Left ventricle myocardium inferior (tissue), 1 donor: ENCODE data around the gene PCYT1A. TPM values are rescaled to one million over a fixed set of nuclear protein-coding genes. Genes with fewer than 3 reads are reported as not detected.

Experiments
- DNase-seq: peaks from one replicate; pipeline ENCODE4 v3.0.0-alpha.2; 2020
- H3K27ac ChIP-seq: fragments of 200-600 bp; replicated peaks from 2 replicates; pipeline ENCODE4 v1.8.0; 2021
- H3K27me3 ChIP-seq: fragments of 200-600 bp; 2 replicates; pipeline ENCODE4 v1.8.0; 2021; ENCODE audit warnings: low read depth
- H3K36me3 ChIP-seq: fragments of 200-600 bp; 2 replicates; pipeline ENCODE4 v1.8.0; 2021
- H3K4me1 ChIP-seq: fragments of 200-600 bp; 2 replicates; pipeline ENCODE4 v1.8.0; 2021
- H3K4me3 ChIP-seq: fragments of 200-600 bp; 2 replicates; pipeline ENCODE4 v1.8.0; 2021; ENCODE audit warnings: mild to moderate bottlenecking, moderate library complexity
- H3K9me3 ChIP-seq: fragments of 200-600 bp; replicated peaks from 2 replicates; pipeline ENCODE4 v1.8.0; 2021
- intact Hi-C: fragments of 100-400 bp; cut with micrococcal nuclease; formaldehyde crosslinking; loops from one replicate; pipeline ENCODE4 v1.11.0; 2022
- total RNA-seq: library from RNA; stranded (reverse); fragmentation: NEBNext Ultra II Directional; extraction: Animal tissue kit (Norgen Biotek cat#: 25700); gene quantifications from one replicate; pipeline ENCODE4 v1.2.1, GENCODE V29; 2021
- TF ChIP-seq, protein P1 (sequence below): fragments of 200-600 bp; IDR thresholded peaks from 2 replicates; pipeline ENCODE4 v1.8.0; 2021; ENCODE audit warnings: antibody characterized with exemption, mild to moderate bottlenecking, borderline replicate concordance
- donor health status: DM: no; HTN: yes; CAD: no; lungs with severe emphysema.

Gene PCYT1A
- total RNA-seq, 1 donor from 2014 or later: 93.6 TPM

DNA sequence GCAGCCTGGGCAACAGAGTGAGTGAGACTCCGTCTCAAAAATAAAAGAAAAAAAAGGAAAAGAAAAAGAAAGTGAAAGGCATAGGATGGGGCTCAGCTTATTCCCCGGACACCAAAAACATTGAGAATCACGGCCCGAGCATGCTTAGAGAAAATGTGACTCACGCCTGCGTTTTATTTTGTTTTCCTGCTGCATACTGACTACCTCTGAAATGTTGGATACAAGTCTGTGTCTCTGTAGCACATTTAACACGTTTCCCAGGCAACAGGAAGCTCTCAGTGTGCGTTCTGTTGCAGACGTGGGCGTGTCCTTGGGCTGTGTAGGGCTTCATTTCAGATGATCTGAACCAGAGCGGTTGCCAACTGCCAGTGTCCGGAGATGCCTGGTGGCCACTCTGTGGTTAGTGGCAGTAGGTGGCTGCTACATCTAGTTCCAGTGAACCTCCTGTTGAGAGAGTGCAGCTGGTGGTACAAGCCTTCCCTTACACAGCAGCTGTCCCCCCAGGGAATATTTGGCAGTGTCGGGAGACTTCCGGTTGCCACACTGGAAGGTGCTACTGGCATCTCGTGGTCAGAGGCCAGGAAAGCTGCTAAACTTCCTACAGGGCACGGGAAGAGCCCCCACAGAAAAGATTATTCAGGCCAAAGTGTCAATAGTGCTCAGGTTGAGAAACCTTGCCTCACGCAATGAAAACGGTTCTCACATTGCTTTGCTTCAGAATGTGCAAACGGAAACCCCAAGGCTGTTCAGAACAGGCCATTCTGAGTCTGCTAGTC, 68.1 kb downstream of the PCYT1A start:
- Histone ChIP-seq H3K36me3 (no peaks in the 10 kb centered on the region), H3K27ac (no peak overlapping the region), H3K9me3 (no peaks in the 10 kb centered on the region), H3K27me3 (peaks cover 25% of the 10 kb centered on the region), H3K4me1 (peaks cover 12% of the 10 kb centered on the region), H3K4me3 (peak overlapping the region; percentile 53)
- DNase-seq: peak; percentile 36
- TF ChIP-seq, protein P1, sequence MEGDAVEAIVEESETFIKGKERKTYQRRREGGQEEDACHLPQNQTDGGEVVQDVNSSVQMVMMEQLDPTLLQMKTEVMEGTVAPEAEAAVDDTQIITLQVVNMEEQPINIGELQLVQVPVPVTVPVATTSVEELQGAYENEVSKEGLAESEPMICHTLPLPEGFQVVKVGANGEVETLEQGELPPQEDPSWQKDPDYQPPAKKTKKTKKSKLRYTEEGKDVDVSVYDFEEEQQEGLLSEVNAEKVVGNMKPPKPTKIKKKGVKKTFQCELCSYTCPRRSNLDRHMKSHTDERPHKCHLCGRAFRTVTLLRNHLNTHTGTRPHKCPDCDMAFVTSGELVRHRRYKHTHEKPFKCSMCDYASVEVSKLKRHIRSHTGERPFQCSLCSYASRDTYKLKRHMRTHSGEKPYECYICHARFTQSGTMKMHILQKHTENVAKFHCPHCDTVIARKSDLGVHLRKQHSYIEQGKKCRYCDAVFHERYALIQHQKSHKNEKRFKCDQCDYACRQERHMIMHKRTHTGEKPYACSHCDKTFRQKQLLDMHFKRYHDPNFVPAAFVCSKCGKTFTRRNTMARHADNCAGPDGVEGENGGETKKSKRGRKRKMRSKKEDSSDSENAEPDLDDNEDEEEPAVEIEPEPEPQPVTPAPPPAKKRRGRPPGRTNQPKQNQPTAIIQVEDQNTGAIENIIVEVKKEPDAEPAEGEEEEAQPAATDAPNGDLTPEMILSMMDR: no peak
- intact Hi-C loops: no loop called here

DNA sequence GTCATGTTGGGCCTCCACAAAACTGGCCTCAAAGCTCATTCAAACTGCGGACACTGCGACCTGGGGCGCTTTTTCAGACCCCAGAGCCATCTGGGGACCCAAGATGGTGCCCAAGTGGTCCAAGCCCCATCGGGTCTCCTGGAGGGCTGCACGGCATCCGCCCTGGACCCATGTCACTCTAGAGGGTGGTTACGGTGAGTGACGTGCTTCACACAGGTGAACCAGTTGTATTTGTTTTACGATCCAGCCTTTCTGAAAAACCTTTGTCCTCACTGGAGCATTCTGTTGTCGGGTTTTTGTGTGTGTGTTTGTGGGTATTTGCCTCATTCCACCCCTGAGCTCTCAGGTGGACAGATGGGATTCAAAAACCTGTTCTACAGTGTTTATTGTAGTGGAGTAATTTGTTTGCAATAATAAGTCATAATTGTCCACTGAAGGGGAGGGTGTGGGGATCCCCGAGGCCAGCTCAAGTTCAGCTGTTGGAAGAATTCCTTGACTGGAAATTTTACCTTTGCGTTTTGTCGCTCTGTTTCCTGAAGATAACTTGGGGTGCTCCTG, 69.3 kb downstream of the PCYT1A start:
- TF ChIP-seq, protein P1: no peak
- H3K36me3 ChIP-seq: no peaks in the 10 kb centered on the region
- H3K4me1 ChIP-seq: peaks cover 12% of the 10 kb centered on the region
- H3K27me3 ChIP-seq: peaks cover 32% of the 10 kb centered on the region
- no peak overlapping the region for H3K27ac ChIP-seq
- no peaks in the 10 kb centered on the region for H3K9me3 ChIP-seq
- DNase-seq: no peak
- intact Hi-C loops: no loop called here
- H3K4me3 ChIP-seq: no peak overlapping the region

DNA sequence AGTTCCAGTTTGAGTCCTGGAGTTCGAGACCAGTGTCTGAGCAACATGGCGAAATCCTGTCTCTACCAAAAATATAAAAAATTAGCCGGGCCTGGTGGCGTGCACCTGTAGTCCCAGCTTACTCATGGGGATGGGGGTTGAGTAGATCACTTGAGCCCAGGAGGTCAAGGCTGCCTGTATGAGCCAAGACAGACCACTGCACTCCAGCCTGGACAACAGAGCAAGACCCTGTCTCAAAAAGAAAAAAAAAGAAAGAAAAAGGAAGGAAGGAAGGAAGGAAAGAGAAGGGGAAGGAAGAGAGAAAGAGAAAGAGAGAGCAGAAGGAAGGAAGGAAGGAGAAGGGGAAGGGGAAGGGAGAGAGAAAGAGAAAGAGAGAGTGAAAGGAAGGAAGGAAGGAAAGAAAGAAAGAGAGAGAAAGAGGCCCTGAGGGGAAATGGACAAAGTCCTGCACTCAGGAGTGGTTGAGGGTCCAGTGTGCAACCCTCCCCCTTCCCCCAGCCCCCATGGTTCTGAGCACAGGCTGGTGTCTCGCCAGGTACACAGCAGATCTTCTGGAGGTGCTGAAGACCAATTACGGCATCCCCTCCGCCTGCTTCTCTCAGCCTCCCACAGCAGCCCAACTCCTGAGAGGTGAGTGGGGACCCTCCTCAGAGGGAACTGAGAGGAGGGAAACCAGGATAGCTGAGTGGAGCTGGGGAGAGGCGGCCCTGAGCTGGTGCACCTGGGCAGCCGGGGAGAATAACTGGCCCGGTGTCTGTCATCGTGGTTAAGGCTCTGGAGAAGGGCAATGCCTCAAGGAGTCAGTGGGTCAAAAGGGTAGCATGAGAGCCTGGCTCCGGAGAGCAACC, 70.0 kb downstream of the PCYT1A start:
- no peaks in the 10 kb centered on the region for H3K36me3 ChIP-seq
- TF ChIP-seq, protein P1: no peak
- H3K27me3 ChIP-seq: peaks cover 35% of the 10 kb centered on the region
- no peak overlapping the region for H3K27ac ChIP-seq
- peaks cover 12% of the 10 kb centered on the region for H3K4me1 ChIP-seq
- DNase-seq: no peak
- H3K4me3 ChIP-seq: no peak overlapping the region
- intact Hi-C loops: no loop called here
- no peaks in the 10 kb centered on the region for H3K9me3 ChIP-seq

DNA sequence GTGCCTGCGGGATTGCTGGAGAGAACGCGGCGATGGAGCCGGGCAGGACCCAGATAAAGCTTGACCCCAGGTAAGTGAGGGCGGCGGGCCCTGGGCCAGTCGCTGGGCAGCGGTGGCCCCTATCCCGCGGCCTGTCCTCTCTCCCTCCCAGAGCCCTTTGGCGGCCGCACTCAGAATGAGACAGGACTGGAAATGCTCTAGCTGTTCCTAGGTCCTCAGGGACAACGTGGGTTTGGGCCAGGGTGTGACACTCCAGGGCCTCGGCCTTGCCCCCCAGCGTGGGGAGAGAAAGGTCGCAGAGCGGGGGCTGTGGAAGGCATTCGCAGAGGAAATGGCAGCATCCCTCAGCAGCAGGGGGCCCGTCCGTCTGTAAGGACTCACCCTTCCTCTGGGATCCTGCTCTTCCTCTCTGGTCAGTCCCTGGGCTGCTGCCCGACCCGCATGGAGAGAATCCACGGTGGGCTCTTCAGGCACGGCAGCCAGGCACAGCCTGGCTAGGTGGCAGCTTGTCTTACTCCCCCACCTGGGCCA, 70.8 kb downstream of the PCYT1A start:
- intact Hi-C loops: no loop called here

DNA sequence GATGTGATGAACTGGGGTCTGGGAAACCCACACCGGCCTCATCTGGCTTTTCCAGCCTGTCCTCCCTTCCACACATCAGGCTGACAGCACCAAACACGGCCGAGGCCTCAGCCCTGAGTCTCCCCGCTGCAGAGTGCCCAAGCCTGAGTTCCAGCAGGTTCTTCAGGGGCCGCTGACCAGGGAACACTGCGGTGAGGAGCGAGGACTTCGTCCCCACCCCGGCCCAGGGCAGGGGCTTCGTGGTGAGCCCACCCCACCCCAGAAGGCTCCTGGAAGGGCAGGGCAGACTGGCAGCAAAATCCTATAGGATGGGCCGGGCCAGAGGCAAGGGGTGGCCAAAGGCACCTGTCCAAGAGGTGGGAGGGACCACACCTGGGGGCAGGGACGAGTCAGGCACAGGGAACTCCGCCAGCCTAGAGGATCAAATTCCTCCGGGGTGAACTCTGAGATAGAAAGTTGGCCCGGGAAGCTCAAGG, 71.4 kb downstream of the PCYT1A start, which contains the start of gene SLC51A:
Gene SLC51A, plus strand, starts transcription at position 446 of the 476 bp plus-strand sequence. CDS start 179 bp downstream, outside the sequence.
- TF ChIP-seq, protein P1: no peak
- Histone ChIP-seq H3K36me3 (no peaks in the 10 kb centered on the region), H3K4me1 (peaks cover 12% of the 10 kb centered on the region), H3K4me3 (no peak within 1 kb of the TSS), H3K27me3 (peaks cover 41% of the 10 kb centered on the region), H3K9me3 (no peaks in the 10 kb centered on the region), H3K27ac (no peak within 1 kb of the TSS)
- intact Hi-C loops: no loop called here
- no peak for DNase-seq

More for the DNA sequence above, 70.8 kb downstream of the PCYT1A start:
- H3K4me3 ChIP-seq: no peak overlapping the region
- TF ChIP-seq, protein P1: no peak
- peaks cover 12% of the 10 kb centered on the region for H3K4me1 ChIP-seq
- H3K27me3 ChIP-seq: peaks cover 35% of the 10 kb centered on the region
- H3K27ac ChIP-seq: no peak overlapping the region
- DNase-seq: no peak
- no peaks in the 10 kb centered on the region for H3K36me3 ChIP-seq
- no peaks in the 10 kb centered on the region for H3K9me3 ChIP-seq
